Right renal cortex interstitium (tissue), 3 donors: ENCODE data around the gene CEBPA. TPM values are rescaled to one million over a fixed set of nuclear protein-coding genes. Genes with fewer than 3 reads are reported as not detected.

Experiments used
- DNase-seq, 3 donors: peaks; one replicate each; pipeline ENCODE4 v3.0.0-alpha.2; 2013; ENCODE audit warnings: low read depth in 3 of 3, low spot score in 2 of 3
- polyA plus RNA-seq, 3 donors: library from polyadenylated mRNA; unstranded; fragments of 120-200 nt; gene quantifications; one replicate each; pipeline ENCODE4 v1.2.1, GENCODE V29; 2013; ENCODE audit not compliant: insufficient read length in 3 of 3

Gene CEBPA
- polyA plus RNA-seq, 3 donors, result 2.4 to 4.2 (median 3.7) TPM

DNA sequence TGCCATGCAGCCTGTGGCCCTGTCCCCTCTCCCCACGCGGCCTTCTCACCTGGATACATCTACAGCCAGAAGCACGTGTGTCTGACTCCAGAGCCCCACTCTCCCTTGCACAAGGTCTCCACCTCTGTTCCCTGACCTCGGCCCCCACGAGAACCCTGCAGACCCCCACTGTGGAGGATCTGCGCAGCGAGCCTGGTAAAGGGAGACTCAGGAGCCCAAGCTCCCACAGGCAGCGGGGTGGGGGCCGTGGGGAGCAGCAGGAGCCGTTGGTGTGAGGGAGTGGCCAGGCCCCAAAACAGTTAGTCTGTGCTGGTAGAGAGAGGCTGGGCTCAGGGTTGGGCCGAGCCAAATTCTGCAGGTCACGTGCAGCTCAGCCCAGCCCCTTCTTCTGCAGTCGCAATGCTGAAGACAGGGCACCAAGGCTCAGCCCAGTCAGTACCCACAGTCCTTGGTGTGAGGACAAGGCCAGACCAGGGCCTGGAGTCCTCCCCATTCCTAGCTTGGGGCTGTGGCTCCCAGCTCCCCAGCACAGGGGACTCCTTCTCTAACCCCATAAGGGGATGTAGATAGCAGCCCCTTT lies 48.0 kb downstream of the CEBPA start:
- no peak for DNase-seq

DNA sequence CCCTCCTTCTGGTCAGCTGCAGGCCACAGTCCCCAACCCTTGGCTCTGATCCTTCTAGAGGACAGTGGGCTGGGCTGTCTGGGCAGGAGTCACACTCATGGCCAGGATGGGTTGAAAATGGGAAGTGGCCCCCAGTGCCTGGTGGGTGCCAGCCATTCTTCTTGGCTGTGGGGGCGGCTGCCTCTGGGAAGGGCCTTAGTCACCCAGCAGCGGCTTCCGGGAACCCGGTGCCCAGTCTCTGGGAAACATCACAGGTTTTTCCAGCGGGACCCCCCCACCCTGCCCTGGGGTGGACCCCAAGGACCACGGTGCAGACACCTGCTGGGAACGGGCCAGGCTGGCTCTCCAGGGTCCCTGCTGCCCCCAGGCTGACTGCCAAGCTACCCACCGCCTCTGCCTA lies 49.4 kb downstream of the CEBPA start:
- DNase-seq, result no peak

- DNase-seq, result no peak
These were observed 49.8 kb downstream of the CEBPA start for GRCh38 chr19:33252418-33252962.

- DNase-seq, result no peak
These were observed 50.7 kb downstream of the CEBPA start for GRCh38 chr19:33251526-33252090.

DNA sequence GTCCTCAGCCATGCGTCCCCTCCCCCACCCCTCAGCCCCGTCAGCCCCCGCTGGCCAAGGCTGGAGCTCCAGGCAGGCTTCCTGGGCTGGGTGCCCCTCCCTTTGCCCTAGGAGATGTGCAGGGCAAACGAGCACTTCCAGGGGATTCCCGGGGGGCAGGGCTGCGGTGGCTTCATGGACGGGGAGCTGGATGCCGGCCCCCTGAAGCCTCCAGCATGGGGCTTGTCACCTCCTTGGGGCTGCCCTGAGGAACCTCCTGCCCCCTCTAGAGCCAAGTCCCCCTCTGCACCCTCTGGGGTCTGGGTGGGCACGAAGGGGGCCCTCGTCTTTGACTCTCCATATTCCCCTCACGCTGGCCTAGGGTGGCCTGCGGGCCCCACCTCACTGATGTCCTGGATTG lies 51.3 kb downstream of the CEBPA start:
- DNase-seq, result no peak

DNA sequence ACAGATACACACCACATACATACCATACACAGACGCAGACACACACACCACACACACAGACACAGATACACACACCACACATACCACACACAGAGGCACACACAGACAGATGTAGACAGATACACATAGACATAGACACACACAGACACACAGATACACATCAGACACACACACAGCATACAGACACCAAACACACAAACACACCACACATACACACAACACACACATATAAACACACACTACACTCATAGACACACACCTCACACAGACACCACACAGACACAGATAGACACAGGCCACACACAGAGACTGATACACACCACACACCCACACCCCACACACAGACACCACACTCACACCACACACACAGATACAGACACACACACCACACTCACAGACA lies 51.8 kb downstream of the CEBPA start:
- DNase-seq, result no peak

Other genes with a start within 250 kb of the CEBPA start
- 10 to 100 TPM; 17.4 to 21.3 (median 18.4) TPM for gene RHPN2, start 237.6 kb downstream of the CEBPA start, polyA plus RNA-seq
- 10 to 100 TPM; 12.4 to 13.2 (median 12.7) TPM for gene GPATCH1, start 221.4 kb downstream of the CEBPA start, polyA plus RNA-seq
- 1 to 10 TPM in 2 of 3 donors, under 1 TPM in 1; 0.82 to 1.3 (median 1.1) TPM for gene WDR88, start 170.4 kb downstream of the CEBPA start, polyA plus RNA-seq
- gene LRP3, start 108.2 kb downstream of the CEBPA start, polyA plus RNA-seq, result 10 to 100 TPM; 18.1 to 21.5 (median 18.2) TPM
- gene SLC7A10, start 76.7 kb downstream of the CEBPA start, polyA plus RNA-seq, result under 1 TPM; 0.10 to 0.34 (median 0.12) TPM
- gene CEBPG, start 71.2 kb upstream of the CEBPA start, polyA plus RNA-seq, result 10 to 100 TPM; 24.0 to 26.3 (median 25.8) TPM
- 100 to 1,000 TPM; 112 to 141 (median 123) TPM for gene PEPD, start 219.3 kb upstream of the CEBPA start, polyA plus RNA-seq